ENCODE measurements around the gene ITPK1.

GRCh38 chr14:93082576-93083001, 33.1 kb downstream of the ITPK1 start:
- TF ChIP-seq CTCF (conservative IDR thresholded peaks at IDR 0.05; ENCODE audit: low read depth in 2 of 2), result no peak
- TF ChIP-seq REST (IDR thresholded peaks at IDR 0.05; ENCODE audit: unreplicated experiment), result no peak
- TF ChIP-seq CREB1 (CRISPR knock-in tag; IDR thresholded peaks at IDR 0.05; ENCODE audit: low read depth), result no peak
- TF ChIP-seq ZNF114 (CRISPR knock-in tag; IDR thresholded peaks at IDR 0.05), result no peak
- TF ChIP-seq EZH2phosphoT487 (IDR thresholded peaks at IDR 0.05; ENCODE audit: unreplicated experiment), result no peak
- TF ChIP-seq EZH2 (IDR thresholded peaks at IDR 0.05; ENCODE audit: low read depth, unreplicated experiment), result no peak
- TF ChIP-seq POLR2AphosphoS5 (IDR thresholded peaks at IDR 0.05; ENCODE audit: low read depth), result no peak
- TF ChIP-seq JUNB (IDR thresholded peaks at IDR 0.05; ENCODE audit: unreplicated experiment), result no peak
- no peak for TF ChIP-seq STAT1 (IDR thresholded peaks at IDR 0.05; ENCODE audit: unreplicated experiment)
- TF ChIP-seq ZNF462 (CRISPR knock-in tag; IDR thresholded peaks at IDR 0.05), result no peak

Data from GM23338 (cell line).